NCI-H128 (cell line): ENCODE measurements around the gene KIRREL3.
"Not testable (repeated sequence)": the region's sequence is repeated elsewhere in the genome, so short reads cannot be mapped to it uniquely, and the experiment has no call there.

Experiments used
- DNase-seq: peaks from one replicate; lab custom pipeline; 2025; ENCODE audit not compliant: unreplicated experiment; lab: John Stamatoyannopoulos, UW

KIRREL3 gene

DNA sequence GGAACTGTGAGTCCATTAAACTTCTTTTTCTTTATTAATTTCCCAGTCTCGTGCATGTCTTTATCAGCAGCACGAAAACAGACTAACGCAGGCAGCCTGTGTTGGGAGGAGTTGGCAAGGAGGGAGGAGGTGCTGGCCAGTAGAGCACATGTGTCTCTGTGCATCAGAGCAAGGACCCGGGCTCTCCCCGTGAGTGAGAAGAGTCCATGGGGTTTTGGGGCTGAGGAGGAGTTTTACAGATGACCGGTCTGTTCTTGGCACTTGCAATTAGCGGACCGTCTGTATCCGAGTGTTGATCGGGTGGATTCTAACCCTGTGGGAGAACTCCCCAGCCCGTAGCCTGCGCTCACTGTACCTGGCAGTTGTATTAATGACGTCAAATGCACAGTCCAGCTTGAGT, 604.8 kb downstream of the KIRREL3 start:
- not testable (repeated sequence) for DNase-seq

DNA sequence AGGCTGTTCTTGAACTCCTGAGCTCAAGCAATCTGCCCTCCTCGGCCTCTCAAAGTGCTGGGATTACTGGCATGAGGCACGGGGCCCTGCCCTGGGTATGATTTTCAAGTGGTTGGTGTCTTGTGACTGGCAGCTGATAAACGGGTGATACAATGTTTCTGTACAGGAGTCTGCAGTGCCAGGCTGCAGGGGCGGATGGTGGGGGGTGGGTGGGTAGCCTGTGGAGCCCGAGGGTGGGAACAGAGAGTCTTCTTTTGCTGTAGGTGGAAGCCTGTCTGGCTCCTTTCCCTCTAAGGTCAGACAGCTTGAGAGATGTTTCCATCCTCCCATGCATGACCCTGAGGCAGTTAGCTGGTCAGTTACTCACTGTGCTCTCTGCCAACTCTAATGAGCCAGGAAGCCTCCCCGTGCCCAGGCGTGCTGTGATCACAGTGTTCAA, 605.9 kb downstream of the KIRREL3 start:
- not testable (repeated sequence) for DNase-seq

DNA sequence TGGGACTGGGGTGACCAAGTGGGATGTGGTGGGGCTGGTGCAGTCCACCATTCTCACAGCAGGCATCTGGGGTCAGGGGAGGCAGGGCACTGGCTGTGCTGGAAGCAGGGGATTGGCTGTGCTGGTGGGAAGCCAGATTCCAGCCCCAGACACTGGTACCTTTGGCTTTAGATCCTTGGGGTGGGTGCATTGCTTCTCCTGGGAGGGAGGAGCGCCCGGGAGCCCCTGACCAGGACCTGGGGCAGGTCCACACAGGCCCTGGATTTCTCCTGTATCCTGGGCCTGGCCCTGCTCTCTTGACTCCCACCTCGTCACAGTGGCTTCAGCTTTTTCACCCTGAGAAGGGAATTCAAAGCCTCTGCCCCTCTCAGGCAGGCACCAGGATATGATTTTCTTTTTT, 606.5 kb downstream of the KIRREL3 start:
- DNase-seq, result no peak

DNA sequence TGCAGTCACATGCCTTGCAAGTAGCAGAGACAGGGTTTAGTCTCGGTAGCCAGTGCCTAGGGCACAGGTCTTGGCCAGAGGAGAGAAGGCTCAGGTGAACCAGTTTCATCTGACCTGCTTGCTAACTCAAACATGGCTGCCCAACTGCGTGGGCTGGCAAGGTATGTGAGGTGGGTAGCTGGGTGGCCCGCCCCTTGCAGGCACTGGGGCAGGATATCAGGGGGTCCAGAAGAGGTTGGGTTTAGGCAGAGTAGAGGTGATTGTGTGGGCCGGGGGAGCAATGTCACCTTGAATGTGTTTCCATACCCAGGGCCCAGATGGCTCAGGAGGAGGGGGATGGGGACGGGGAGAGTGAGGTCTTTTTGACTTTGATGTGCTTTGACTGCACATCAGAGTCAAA, 607.4 kb downstream of the KIRREL3 start:
- no peak for DNase-seq

DNA sequence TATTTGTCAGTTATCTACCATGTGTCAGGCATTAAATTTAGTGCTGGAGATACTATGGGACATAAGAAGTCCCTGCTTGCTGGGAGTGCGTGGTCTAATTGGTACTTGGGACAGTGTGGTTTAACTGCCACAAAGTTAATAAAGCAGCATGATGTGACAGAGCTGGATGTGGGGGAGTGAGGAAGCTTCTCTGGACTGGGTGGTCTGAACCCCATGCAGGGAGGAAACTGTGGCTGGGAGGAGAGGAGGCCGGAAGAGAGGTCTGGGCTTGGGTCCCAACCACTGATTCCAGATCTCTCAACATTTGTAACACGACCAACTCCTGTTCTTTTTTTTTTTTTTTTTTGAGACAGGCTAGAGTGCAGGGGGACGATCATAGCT, 607.9 kb downstream of the KIRREL3 start:
- DNase-seq, result no peak

DNA sequence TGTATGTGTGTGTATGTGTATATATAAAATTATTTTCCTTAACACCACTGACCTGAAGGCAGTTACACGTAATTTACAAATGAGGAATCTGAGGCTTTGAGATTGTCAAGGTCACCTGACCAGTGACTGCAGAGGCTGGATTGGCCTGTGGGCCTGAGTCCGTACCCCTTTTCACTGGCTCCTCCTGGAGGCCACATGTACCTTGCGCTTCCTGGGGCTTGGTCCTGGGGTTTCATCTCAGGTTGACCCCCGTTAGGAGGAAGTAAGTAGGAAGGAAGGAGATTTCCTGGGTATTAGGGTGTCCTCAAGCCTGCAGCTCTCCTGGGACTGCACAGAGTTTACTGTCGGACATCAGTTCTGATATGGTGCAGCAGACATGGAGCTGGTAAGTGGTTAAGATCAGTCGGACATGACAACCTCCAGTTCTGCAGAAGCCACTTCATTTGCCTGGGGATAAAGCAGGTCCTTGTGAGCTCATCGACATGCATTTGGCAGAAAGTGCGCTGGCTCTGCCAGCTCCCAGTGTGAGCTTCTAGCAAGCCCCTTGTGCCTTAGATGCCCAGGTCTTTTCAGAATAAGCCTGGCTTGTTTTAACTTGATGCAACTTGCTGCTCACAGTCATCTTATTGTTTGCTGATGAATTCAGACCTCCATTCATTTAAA, 608.5 kb downstream of the KIRREL3 start:
- DNase-seq, result no peak

DNA sequence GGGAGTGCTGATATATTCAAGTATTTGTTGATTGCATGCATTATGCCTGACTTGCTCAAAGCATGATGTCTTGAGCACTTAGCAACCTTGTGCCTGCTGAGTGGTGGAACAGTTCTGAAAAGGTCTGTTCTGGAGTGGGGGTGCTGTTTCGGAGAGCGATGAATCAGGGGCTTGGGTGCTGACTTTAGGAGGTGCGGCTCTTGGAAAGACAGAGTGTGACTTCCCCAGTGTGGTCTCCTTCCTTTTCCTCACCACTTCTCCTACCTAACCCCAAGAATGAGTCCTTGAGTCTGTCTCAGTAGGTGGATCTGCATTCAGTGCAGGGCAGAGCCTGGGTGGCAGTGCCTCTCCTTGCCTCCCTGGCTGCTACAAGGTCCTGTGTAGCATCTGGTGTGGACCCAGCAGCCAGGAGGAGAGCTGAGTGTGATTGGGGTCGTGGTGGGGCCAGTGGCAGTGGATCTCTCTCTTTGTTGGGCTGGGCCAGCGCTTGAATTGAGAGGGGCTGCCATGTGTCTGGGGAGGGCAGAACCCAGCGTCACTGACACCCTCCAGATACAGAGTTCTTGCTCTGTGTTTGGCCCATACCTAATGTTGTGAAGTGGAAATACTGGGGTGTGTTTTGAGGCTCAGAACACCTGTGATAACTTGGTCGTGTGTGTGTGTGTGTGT, 609.1 kb downstream of the KIRREL3 start:
- DNase-seq, result no peak

DNA sequence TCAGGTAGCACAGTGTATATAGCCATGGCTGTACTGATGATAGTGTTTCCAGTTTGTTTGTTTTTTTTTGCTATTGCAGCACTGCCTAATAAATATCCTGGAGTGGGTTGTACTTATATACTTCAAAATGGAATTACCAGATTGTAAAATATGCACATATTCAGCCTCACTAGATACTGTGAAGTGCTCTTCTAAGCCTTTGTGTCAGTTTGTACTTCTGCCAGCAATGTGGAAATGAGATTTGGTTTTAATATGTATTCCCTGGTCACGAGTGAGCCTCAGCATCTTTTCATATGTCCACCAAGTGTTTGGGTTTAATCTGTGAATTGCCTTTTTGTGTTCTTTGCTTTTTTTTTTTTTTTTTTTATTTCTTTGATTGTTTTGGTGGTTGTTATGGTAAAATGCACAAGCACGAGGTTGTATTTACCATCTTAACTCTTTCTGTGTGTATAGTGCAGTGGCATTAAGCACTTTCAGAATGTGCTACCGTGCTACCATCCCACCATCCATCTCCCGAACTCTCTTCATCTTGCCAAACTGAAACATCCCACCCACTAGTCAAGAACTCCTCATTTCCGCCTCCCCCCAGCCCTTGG, 610.2 kb downstream of the KIRREL3 start:
- DNase-seq, result no peak

DNA sequence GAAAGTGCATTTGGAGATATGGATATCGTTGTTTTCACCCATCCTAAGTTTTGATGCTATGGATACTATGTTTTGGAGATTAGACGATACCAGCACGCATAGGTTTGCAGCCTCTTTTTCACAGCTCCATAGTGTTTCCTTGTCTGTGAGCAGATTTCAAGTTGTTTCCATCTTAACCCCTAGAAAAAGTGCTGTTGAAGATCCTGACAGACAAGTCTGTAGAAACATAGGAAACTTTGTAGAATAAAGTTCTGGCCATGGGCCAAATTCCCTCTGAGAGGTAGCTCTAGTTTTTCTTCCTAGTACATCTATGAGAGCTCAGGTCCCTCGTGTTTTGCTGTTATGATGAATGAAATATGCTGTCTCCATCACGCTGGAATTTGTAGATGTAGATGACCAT, 612.7 kb downstream of the KIRREL3 start:
- no peak for DNase-seq

DNA sequence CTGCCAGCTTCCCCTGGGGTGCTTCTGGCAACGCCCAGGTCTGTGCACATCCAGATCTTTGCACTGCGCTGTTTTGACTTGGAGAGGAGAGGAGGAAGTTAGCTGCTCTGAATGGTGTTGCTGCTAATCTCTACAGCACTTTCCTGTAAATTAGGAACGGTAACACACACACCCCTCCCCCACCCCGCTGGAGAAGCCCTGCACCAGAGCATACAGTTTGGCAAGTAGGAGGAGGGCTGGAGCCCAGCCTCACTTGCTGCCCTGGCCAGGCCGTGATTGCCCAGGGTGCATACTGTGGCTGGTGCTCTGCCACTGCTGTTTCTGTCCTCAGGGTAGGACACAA, 613.9 kb downstream of the KIRREL3 start:
- DNase-seq, result not testable (repeated sequence)

DNA sequence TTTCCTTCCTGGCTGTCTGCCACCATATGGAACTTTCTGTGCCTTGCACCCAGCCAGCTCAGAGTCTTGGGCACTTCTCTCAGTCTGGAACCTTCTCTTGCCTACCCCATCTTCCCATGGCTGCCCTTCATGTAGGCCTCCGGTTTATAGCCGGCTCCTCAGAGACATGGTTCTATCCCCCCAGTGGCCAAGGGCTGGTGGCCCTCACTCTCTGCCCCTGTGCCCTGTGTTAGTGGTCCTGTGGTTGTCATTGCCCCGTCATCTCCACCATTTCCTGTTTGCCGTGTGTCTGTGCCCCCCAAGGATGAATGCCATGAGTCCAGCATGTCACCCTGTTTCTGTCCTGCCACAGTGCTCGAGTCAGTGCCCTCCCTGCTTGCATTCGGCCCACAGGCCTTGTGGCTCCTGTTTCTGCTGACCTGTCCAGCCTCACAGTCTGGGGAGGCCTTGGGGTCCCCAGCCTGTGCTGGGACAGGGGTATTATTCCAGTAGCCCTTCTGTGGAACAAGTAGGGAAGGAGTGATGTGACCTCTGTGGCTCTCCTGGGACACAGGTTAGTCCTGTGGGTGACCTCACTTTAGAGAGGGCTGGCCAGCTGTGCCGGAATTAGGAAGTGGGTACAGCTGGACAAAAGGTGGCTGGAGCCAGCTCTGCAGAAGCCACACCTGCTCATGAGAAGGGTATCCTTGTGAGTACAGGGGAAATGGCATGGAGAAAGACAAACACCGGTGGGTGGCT, 614.4 kb downstream of the KIRREL3 start:
- DNase-seq, result no peak

DNA sequence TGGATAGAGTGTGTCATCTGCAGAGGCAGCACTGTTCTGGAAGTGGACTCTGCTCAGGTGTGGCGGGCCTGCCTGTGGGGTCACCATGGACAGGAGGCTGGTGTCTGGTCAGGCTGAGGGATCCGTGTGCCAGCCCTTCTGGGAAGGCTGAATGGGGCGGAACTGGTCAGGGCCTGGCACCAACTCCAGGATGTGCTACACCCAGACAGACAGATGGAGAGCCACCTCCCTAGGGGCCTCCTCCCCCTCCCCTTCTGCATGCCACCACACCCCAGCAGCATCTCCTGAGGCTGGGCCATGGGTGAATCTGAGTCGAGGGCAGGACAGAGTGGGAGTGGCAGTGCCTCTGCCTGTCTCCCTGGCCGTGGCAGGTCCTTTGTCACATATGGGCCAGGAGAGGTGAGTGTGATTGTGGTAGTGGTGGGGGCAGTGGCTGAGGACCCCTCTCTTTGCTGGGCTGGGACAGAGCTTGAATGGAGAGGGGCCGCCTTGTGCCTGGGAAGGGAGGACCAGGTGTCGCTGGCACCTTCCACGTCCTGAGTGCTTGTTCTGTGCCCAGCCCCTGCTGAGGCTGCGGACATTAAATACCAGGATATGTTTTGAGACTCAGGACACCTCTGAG, 616.0 kb downstream of the KIRREL3 start:
- DNase-seq, result no peak

DNA sequence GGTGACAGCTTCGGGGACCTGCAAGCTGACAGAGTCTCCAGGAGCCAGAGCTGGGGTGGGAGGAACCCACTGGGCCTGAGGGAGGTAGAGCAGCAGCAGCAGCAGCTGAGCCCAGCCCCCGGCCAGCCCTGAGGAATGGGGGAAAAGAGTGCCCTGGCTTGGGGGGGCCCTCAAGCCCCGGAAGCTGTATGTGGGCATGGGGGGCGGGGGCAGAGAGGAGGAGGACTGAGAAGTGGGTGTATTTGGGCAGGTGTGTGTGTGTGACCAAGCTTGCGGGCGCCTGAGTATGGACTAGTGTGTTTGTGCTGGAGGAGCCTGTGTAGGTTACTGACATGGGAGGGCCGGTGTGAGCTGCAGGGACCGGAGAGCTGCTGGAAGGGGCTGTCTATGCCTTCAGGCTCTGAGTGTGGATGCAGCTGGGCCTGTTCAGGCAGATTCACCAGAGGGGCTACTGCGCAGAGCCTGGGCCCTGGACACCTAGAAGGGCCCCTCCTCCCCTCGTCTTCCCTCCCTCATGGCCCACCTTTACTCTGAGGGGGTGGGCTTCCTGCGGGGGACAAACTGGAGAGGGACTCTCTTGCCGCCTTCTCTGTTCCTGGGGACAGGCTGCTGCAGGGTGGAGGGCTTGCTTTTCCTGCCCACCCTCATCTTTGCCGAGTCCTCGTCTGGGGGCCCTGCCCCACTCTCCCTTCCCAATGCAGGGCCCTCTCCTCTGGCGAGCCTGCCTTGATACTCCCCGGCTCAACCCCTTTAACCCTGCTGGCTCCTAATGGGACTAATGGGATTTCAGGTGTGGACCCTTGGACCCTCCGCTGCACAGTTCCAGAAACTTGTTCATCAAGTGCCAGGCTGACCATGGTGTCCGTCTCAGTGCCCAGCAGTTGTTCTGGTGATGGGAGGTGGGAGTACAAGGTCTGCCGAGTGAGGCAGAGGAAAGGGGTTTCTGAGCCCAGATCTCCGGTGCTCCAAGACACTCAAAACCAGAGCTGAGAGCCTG, 616.9 kb downstream of the KIRREL3 start:
- no peak for DNase-seq

DNA sequence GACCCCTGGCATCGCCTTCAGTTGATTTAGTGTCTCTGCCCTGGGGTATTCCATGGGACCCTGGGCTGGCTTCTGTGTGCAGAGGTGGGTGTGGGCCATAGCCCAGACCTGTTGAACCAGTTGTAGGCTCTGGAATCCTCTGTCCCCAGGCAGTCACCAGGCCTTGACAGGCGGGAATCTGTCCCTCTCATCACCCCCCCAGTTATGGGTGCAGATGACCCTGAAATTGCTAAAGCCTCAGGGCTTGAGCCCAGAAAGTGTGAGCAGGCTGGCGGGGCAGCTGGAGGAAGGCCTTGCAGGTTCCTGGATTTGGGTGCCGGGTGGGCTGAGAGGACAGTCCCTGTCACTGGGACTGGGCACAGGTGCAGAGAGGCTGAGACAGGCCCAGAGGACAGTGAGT, 617.9 kb downstream of the KIRREL3 start:
- not testable (repeated sequence) for DNase-seq

DNA sequence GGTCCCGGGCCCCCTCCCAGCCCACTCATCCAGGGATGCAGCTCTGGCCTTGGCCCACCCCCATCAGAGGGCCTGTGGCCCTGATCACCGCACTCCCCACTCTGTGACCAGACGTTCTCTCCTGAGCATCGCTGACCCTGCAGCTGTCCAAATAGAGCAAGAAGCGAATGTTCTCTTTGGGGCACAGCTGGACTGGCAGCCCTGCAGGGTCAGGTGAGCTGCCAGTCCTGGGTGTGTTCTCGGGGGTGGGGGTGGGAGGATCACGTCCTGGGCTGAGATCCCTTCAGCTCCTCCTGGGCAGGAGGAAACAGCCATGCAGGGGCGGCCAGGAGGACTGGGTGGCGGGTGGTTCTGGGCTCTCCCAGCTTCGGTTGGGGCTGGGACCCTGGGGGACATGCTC, 618.6 kb downstream of the KIRREL3 start:
- DNase-seq, result not testable (repeated sequence)

DNA sequence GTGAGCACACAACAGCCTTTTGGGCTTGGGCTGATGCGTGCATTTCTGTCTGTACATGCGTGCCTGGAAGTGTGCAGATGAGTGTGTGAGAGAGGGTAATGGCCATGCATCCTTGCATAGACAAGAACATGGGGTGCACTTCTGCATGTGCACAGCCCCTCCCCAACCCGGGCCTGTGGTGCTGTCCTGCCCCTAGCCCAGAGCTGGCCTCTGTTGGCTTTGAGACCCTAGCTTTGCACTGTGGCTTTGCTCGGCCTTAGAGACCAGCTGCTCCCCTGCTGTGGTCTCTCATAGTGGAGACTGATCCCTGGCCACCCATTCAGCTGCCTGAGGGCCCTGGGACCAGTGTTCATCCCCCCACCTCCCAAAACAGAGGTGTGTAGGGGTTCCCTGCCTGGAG, 619.7 kb downstream of the KIRREL3 start:
- no peak for DNase-seq

DNA sequence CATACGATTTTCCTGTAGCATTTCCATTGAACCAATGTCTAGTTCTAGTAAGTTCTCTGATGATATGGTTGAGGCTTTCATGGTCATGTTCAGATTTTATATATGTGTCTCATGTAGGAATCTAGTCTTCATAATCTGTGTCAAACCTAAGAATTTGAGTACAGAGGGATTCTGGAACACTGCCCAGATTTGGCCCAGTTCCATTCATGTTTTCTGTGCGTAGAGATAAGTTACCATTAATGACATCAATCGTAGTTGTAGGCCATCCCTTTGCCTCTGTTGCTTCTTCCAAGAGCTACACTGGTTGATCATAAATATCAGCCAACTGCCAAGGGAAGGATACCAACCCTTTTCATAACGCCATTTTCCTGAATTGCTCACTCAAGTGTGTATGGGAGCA, 621.8 kb downstream of the KIRREL3 start:
- no peak for DNase-seq

DNA sequence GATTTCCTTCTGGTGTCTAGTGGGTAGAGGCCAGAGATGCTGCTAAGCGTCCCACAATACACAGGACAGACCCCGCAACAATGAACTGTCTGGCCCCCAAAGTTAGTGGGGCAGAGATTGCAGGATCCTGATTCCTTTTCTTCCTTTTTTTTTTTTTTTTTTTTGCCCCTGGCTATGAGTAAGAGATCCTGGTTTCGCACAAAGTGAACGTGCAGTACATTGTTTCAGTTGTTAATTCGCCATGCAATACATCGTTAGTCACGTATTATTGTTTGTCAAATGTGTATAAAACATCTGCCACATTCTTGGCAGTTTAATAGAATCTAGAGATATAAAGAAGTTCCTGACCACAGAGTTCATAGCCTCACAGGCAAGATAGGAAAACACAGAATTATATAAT, 624.8 kb downstream of the KIRREL3 start:
- DNase-seq, result no peak

DNA sequence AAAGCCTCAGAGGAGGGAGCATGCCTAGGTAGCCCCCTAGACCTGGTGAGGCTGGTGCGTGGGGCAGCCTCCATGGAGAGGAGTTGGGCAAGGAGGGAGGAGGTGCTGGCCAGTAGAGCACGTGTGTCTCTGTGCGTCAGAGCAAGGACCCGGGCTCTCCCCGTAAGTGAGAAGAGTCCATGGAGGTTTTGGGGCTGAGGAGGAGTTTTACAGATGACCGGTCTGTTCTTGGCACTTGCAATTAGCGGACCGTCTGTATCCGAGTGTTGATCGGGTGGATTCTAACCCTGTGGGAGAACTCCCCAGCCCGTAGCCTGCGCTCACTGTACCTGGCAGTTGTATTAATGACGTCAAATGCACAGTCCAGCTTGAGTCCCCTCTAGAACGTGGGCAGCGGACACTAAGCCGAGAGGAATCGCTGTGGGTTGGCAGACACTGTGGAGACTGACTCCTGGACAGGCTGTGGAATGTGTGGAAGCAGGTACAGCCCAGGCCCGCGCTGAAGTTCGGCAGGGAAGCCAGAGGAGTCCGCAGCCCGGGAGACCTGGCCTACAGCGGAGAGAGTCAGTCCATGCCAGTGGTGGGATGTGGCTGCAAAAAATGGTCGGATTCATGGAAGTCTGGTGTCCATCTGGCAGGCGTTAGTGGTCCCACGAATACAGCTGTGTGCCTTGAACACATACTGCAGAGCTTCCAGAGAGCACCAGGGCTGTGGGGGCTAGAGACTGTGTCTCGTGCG, 625.8 kb downstream of the KIRREL3 start:
- DNase-seq, result not testable (repeated sequence)
